ENCODE measurements around the gene RBM39.

Gene RBM39

GRCh38 chr20:35731469-35731788 lies 10.6 kb downstream of the RBM39 start:
- Histone ChIP-seq H3K4me1 (ENCODE audit: low read length) (peaks cover 4% of the 10 kb centered on the region), H3K4me2 (ENCODE audit: low read length) (no peak overlapping the region), H3K27me3 (ENCODE audit: low read depth, low read length) (no peaks in the 10 kb centered on the region), H4K20me1 (ENCODE audit: insufficient read depth, low read length) (peaks cover 89% of the 10 kb centered on the region), H3K79me2 (ENCODE audit: low read length) (peaks cover 98% of the 10 kb centered on the region), H3K36me3 (replicated peaks; ENCODE audit: low read depth, low read length) (peaks cover 83% of the 10 kb centered on the region), H3K4me3 (ENCODE audit: low read length) (no peak overlapping the region), H3K27ac (ENCODE audit: low read length) (no peak overlapping the region), H2AFZ (ENCODE audit: low read depth, low read length) (no peak overlapping the region), H3K9ac (ENCODE audit: low read length) (no peak overlapping the region), H3K9me3 (ENCODE audit: insufficient read depth, low read length) (no peaks in the 10 kb centered on the region)
- TF ChIP-seq EZH2phosphoT487 (IDR thresholded peaks at IDR 0.05; ENCODE audit: low read depth): no peak
- no peak for TF ChIP-seq CTCF (IDR thresholded peaks at IDR 0.05; ENCODE audit: low read depth, low read length)

- H3K36me3 ChIP-seq (replicated peaks; ENCODE audit: low read depth, low read length): peaks cover 83% of the 10 kb centered on the region
- H4K20me1 ChIP-seq (ENCODE audit: insufficient read depth, low read length): peaks cover 88% of the 10 kb centered on the region
Observed at GRCh38 chr20:35730583-35731468, 11.2 kb downstream of the RBM39 start.

GRCh38 chr20:35729836-35730582 lies 12.1 kb downstream of the RBM39 start:
- Histone ChIP-seq H4K20me1 (ENCODE audit: insufficient read depth, low read length) (peaks cover 87% of the 10 kb centered on the region), H3K9ac (ENCODE audit: low read length) (no peak overlapping the region), H3K4me2 (ENCODE audit: low read length) (no peak overlapping the region), H3K27ac (ENCODE audit: low read length) (no peak overlapping the region), H3K9me3 (ENCODE audit: insufficient read depth, low read length) (no peaks in the 10 kb centered on the region), H3K4me3 (ENCODE audit: low read length) (no peak overlapping the region), H3K4me1 (ENCODE audit: low read length) (no peaks in the 10 kb centered on the region), H3K79me2 (ENCODE audit: low read length) (peaks cover 98% of the 10 kb centered on the region), H3K27me3 (ENCODE audit: low read depth, low read length) (no peaks in the 10 kb centered on the region), H2AFZ (ENCODE audit: low read depth, low read length) (no peak overlapping the region), H3K36me3 (replicated peaks; ENCODE audit: low read depth, low read length) (peaks cover 80% of the 10 kb centered on the region)
- TF ChIP-seq CTCF (IDR thresholded peaks at IDR 0.05; ENCODE audit: low read depth, low read length): no peak
- no peak for TF ChIP-seq EZH2phosphoT487 (IDR thresholded peaks at IDR 0.05; ENCODE audit: low read depth)

More at GRCh38 chr20:35730583-35731468, 11.2 kb downstream of the RBM39 start:
- H3K4me2 ChIP-seq (ENCODE audit: low read length): no peak overlapping the region
- no peaks in the 10 kb centered on the region for H3K9me3 ChIP-seq (ENCODE audit: insufficient read depth, low read length)
- peaks cover 98% of the 10 kb centered on the region for H3K79me2 ChIP-seq (ENCODE audit: low read length)
- H2AFZ ChIP-seq (ENCODE audit: low read depth, low read length): no peak overlapping the region
- H3K27ac ChIP-seq (ENCODE audit: low read length): no peak overlapping the region
- no peaks in the 10 kb centered on the region for H3K27me3 ChIP-seq (ENCODE audit: low read depth, low read length)
- no peak overlapping the region for H3K9ac ChIP-seq (ENCODE audit: low read length)
- H3K4me1 ChIP-seq (ENCODE audit: low read length): no peaks in the 10 kb centered on the region
- H3K4me3 ChIP-seq (ENCODE audit: low read length): no peak overlapping the region
- no peak for TF ChIP-seq CTCF (IDR thresholded peaks at IDR 0.05; ENCODE audit: low read depth, low read length)
- no peak for TF ChIP-seq EZH2phosphoT487 (IDR thresholded peaks at IDR 0.05; ENCODE audit: low read depth)

- Histone ChIP-seq H3K27ac (ENCODE audit: low read length) (no peak overlapping the region), H2AFZ (ENCODE audit: low read depth, low read length) (no peak overlapping the region), H3K27me3 (ENCODE audit: low read depth, low read length) (no peaks in the 10 kb centered on the region), H3K4me3 (ENCODE audit: low read length) (no peak overlapping the region), H3K4me1 (ENCODE audit: low read length) (no peaks in the 10 kb centered on the region), H3K9ac (ENCODE audit: low read length) (no peak overlapping the region), H3K4me2 (ENCODE audit: low read length) (no peak overlapping the region), H3K36me3 (replicated peaks; ENCODE audit: low read depth, low read length) (peaks cover 80% of the 10 kb centered on the region), H4K20me1 (ENCODE audit: insufficient read depth, low read length) (peaks cover 86% of the 10 kb centered on the region), H3K79me2 (ENCODE audit: low read length) (peaks cover 98% of the 10 kb centered on the region), H3K9me3 (ENCODE audit: insufficient read depth, low read length) (no peaks in the 10 kb centered on the region)
- TF ChIP-seq EZH2phosphoT487 (IDR thresholded peaks at IDR 0.05; ENCODE audit: low read depth) (no peak), CTCF (IDR thresholded peaks at IDR 0.05; ENCODE audit: low read depth, low read length) (no peak)
Observed at GRCh38 chr20:35729283-35729807, 12.7 kb downstream of the RBM39 start.
